SKM-1 treated with dmso at 0.1 percent for 144 hours (cell line): ENCODE results near the gene CORO2B.

ENCODE experiments used
- DNase-seq: peaks from one replicate; lab custom pipeline; 2025; ENCODE audit not compliant: unreplicated experiment; lab: John Stamatoyannopoulos, UW

The CORO2B gene

GRCh38 chr15:68765602-68766368, 187.0 kb downstream of the CORO2B start:
- no peak for DNase-seq

GRCh38 chr15:68767833-68768232, 189.0 kb downstream of the CORO2B start:
- DNase-seq: no peak

- DNase-seq: no peak
These were observed 189.5 kb downstream of the CORO2B start for GRCh38 chr15:68768321-68768720.

- no peak for DNase-seq
These were observed 190.9 kb downstream of the CORO2B start for GRCh38 chr15:68769702-68770101.

GRCh38 chr15:68770216-68770615, 191.4 kb downstream of the CORO2B start:
- no peak for DNase-seq

GRCh38 chr15:68773036-68773435, 194.2 kb downstream of the CORO2B start:
- no peak for DNase-seq

GRCh38 chr15:68774120-68774519, 195.3 kb downstream of the CORO2B start:
- no peak for DNase-seq

- no peak for DNase-seq
These were observed 195.9 kb downstream of the CORO2B start for GRCh38 chr15:68774521-68775235.

- DNase-seq: no peak
These were observed 196.4 kb downstream of the CORO2B start for GRCh38 chr15:68775236-68775577.

GRCh38 chr15:68775671-68776476, 197.1 kb downstream of the CORO2B start:
- DNase-seq: no peak

GRCh38 chr15:68776477-68777270, 197.9 kb downstream of the CORO2B start:
- DNase-seq: no peak
